GM21515 (cell line): Measurements from ENCODE around the gene STAT4.
A peak's percentile ranks its signal among the peaks of the same experiment; 100 is the strongest.

Experiments
- ATAC-seq: cut with Tn5 transposase; IDR thresholded peaks from one replicate; pipeline ENCODE4 v1.9.1; 2021; ENCODE audit not compliant: unreplicated experiment

The STAT4 gene

GRCh38 chr2:191150600-191151330 is at the start of gene STAT4:
Gene STAT4, minus strand, starts transcription at chr2:191150994. Its CDS starts 2,791 bp downstream, at chr2:191148203.
- ATAC-seq: peak; percentile 77

GRCh38 chr2:191199929-191200512 is 49.2 kb upstream of the STAT4 start:
- ATAC-seq: no peak

- no peak for ATAC-seq
Measured at GRCh38 chr2:191198271-191198670, 47.5 kb upstream of the STAT4 start.

- no peak for ATAC-seq
Measured at GRCh38 chr2:191197096-191197495, 46.3 kb upstream of the STAT4 start.

- ATAC-seq: no peak
Measured at GRCh38 chr2:191195021-191195420, 44.2 kb upstream of the STAT4 start.

GRCh38 chr2:191190861-191191552 is 40.2 kb upstream of the STAT4 start:
- ATAC-seq: no peak

GRCh38 chr2:191190435-191190834 is 39.6 kb upstream of the STAT4 start:
- no peak for ATAC-seq

GRCh38 chr2:191189112-191189635 is 38.4 kb upstream of the STAT4 start:
- ATAC-seq: no peak

- no peak for ATAC-seq
Measured at GRCh38 chr2:191188550-191189093, 37.8 kb upstream of the STAT4 start.

GRCh38 chr2:191187105-191187829 is 36.5 kb upstream of the STAT4 start:
- ATAC-seq: no peak

GRCh38 chr2:191184457-191184856 is 33.7 kb upstream of the STAT4 start:
- ATAC-seq: no peak

- no peak for ATAC-seq
Measured at GRCh38 chr2:191183516-191183915, 32.7 kb upstream of the STAT4 start.

- no peak for ATAC-seq
Measured at GRCh38 chr2:191183081-191183480, 32.3 kb upstream of the STAT4 start.

GRCh38 chr2:191180713-191181112 is 29.9 kb upstream of the STAT4 start:
- no peak for ATAC-seq

- ATAC-seq: no peak
Measured at GRCh38 chr2:191180276-191180675, 29.5 kb upstream of the STAT4 start.

GRCh38 chr2:191178806-191179514 is 28.2 kb upstream of the STAT4 start:
- no peak for ATAC-seq

GRCh38 chr2:191177751-191178736 is 27.2 kb upstream of the STAT4 start:
- ATAC-seq: no peak

GRCh38 chr2:191176801-191177438 is 26.1 kb upstream of the STAT4 start:
- peak; percentile 18 for ATAC-seq

- ATAC-seq: peak; percentile 51
Measured at GRCh38 chr2:191176305-191176704, 25.5 kb upstream of the STAT4 start.
